ENCODE measurements around the gene REEP1. TPM values are rescaled to one million over a fixed set of nuclear protein-coding genes. Genes with fewer than 3 reads are reported as not detected.

REEP1 gene
- total and polyA plus RNA-seq, 2 of the 8 experiments (the other 6 are each of a cell fraction or from before 2014, with no cell fraction given), result 0.74 to 1.5 TPM

DNA sequence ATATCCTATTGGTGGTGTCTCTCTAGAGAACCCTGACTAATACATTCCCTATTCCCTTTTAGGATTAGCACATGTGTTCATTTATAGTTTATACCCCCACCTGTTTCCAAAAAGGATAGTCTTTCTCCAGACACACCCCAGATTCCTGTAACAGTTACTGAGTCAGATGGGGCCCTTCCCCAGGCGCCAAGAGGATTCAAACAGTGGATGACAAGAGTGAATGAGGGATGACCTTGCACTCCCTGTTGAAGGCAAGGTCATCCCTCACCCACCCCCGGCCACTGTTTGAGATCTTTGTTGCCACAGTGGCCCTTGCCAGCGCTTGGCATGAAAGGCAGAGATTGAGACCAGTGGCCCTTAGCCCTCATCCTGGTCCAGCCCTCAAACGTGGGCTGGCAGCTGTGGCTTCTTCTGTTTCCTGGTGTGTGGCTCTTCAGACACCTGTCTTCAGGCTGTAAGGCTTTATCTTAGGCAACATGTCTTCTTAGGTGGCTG, 15.3 kb upstream of the REEP1 start:
- DNase-seq (ENCODE audit: low read depth in 1 of 2, low spot score in 2 of 2) (peak in 1 of 2 experiments; percentile 34), FAIRE-seq (no peak)
- Histone ChIP-seq H2BK5ac (ENCODE audit: low read depth, low read length) (no peak overlapping the region), H3K23me2 (ENCODE audit: low read depth, low read length) (no peaks in the 10 kb centered on the region), H4K8ac (ENCODE audit: extremely low read depth, insufficient read depth, low read length) (no peak overlapping the region), H4K91ac (replicated peaks; ENCODE audit: insufficient read length, low read length) (no peak overlapping the region), H3K4ac (replicated peaks; ENCODE audit: insufficient read length, low read depth, low read length) (no peak overlapping the region), H2AK5ac (ENCODE audit: low read depth, low read length) (no peak overlapping the region), H3K4me1 (replicated peaks in 1 of 4; ENCODE audit: control insufficient read depth in 3 of 4, insufficient read depth in 4 of 4, low read length in 3 of 4) (no peaks in the 10 kb centered on the region), H3K14ac (ENCODE audit: insufficient read length) (no peak overlapping the region), H4K5ac (ENCODE audit: insufficient read length, low read depth, low read length) (no peak overlapping the region), H3K36me3 (ENCODE audit: control insufficient read depth in 2 of 4, insufficient read depth in 4 of 4, low read length in 3 of 4) (no peaks in the 10 kb centered on the region), H3K79me2 (ENCODE audit: control insufficient read depth in 1 of 2, insufficient read depth in 2 of 2, low read length in 2 of 2) (no peaks in the 10 kb centered on the region), H3K79me1 (ENCODE audit: low read depth, low read length) (0 out of 2 replicates have a peak, but pooled peaks cover 2% of the 10 kb centered on the region), H3K4me3 (ENCODE audit: extremely low read depth in 1 of 4, insufficient read depth in 2 of 4, low read depth in 3 of 4, low read length in 4 of 4) (no peak overlapping the region), H4K20me1 (replicated peaks in 1 of 2; ENCODE audit: control insufficient read depth in 1 of 2, insufficient read depth in 2 of 2, low read length in 2 of 2) (no peaks in the 10 kb centered on the region), H3K4me2 (ENCODE audit: insufficient read depth in 1 of 2, low read depth in 2 of 2, low read length in 2 of 2) (no peak overlapping the region), H2AFZ (ENCODE audit: low read length) (no peak overlapping the region), H3K27ac (ENCODE audit: low read depth, low read length) (no peak overlapping the region), H3K9ac (replicated peaks in 1 of 4; ENCODE audit: extremely low read depth in 1 of 4, low read depth in 3 of 4, low read length in 3 of 4) (no peak overlapping the region), H2BK12ac (ENCODE audit: low read depth, low read length) (no peak overlapping the region), H3K56ac (replicated peaks; ENCODE audit: insufficient read length, low read depth, low read length) (no peak overlapping the region), H3K27me3 (replicated peaks in 1 of 4; ENCODE audit: control insufficient read depth in 3 of 4, extremely low read depth in 1 of 4, insufficient read depth in 3 of 4, low read length in 3 of 4) (no peaks in the 10 kb centered on the region), H3K18ac (ENCODE audit: extremely low read depth, low read length) (no peak overlapping the region), H2BK15ac (ENCODE audit: low read length) (no peak overlapping the region), H2BK20ac (ENCODE audit: low read length) (no peak overlapping the region), H3K9me3 (ENCODE audit: insufficient read depth in 2 of 2, low read depth in 1 of 2, low read length in 1 of 2) (no peaks in the 10 kb centered on the region), H3K23ac (ENCODE audit: insufficient read length) (no peak overlapping the region), H2BK120ac (replicated peaks; ENCODE audit: low read depth, low read length) (no peak overlapping the region)
- 87% methylated on average over 4 of the region's 4 CpGs; no CpG with 5 or more reads in 1 of the 2 experiments for WGBS, 2 experiments (ENCODE audit: extremely low coverage in 1 of 2, insufficient coverage in 1 of 2, insufficient read length in 1 of 2, insufficient replicate concordance in 2 of 2, low coverage in 1 of 2, low lambda C conversion rate in 2 of 2, missing lambda C conversion rate in 1 of 2)
- ChIA-PET CTCF (ENCODE audit: partially characterized antibody) (interaction anchor here (1.7 to 2.4 kb wide), 2 partner anchors 15 to 20 kb away, joined by 4 to 11 read pairs; partner anchors contain the start of gene REEP1), POLR2A (ENCODE audit: partially characterized antibody) (interaction anchor here (0.7 to 1.3 kb wide), 2 partner anchors 89 to 316 kb away, joined by 3 read pairs; partner anchors contain the start of gene KDM3A)
- no peak for TF ChIP-seq POU5F1 (IDR thresholded peaks at IDR 0.05; ENCODE audit: low read depth, low read length)
- no peak for TF ChIP-seq TAF7 (optimal IDR thresholded peaks at IDR 0.05; ENCODE audit: borderline replicate concordance, low read depth, low read length)
- TF ChIP-seq SIRT6 (IDR thresholded peaks at IDR 0.05; ENCODE audit: low read length), result no peak
- no peak for TF ChIP-seq EP300 (IDR thresholded peaks at IDR 0.05; ENCODE audit: borderline replicate concordance in 1 of 2, low read depth in 2 of 2, low read length in 2 of 2)
- no peak for TF ChIP-seq RAD21 (IDR thresholded peaks at IDR 0.05 in 1 of 2, conservative IDR thresholded peaks at IDR 0.05 in 1 of 2; ENCODE audit: low read depth in 2 of 2, low read length in 2 of 2)
- no peak for TF ChIP-seq HDAC6 (IDR thresholded peaks at IDR 0.05; ENCODE audit: low read depth, low read length)
- no peak for TF ChIP-seq NANOG (IDR thresholded peaks at IDR 0.05; ENCODE audit: insufficient read depth, low read depth, low read length, poor library complexity, severe bottlenecking)
- no peak for TF ChIP-seq HDAC2 (IDR thresholded peaks at IDR 0.05; ENCODE audit: borderline replicate concordance in 1 of 2, low read depth in 2 of 2, low read length in 2 of 2)

All from H1 (cell line).